Activated CD4-positive, alpha-beta T cell treated with anti-CD3 and anti-CD28 coated beads for 48 hours (primary cell): Measurements from ENCODE around the gene PSMD6.
A peak's percentile ranks its signal among the peaks of the same experiment; 100 is the strongest.

Source experiments
- DNase-seq: peaks from one replicate; pipeline ENCODE4 v3.0.0-alpha.2; 2020

The PSMD6 gene

DNA sequence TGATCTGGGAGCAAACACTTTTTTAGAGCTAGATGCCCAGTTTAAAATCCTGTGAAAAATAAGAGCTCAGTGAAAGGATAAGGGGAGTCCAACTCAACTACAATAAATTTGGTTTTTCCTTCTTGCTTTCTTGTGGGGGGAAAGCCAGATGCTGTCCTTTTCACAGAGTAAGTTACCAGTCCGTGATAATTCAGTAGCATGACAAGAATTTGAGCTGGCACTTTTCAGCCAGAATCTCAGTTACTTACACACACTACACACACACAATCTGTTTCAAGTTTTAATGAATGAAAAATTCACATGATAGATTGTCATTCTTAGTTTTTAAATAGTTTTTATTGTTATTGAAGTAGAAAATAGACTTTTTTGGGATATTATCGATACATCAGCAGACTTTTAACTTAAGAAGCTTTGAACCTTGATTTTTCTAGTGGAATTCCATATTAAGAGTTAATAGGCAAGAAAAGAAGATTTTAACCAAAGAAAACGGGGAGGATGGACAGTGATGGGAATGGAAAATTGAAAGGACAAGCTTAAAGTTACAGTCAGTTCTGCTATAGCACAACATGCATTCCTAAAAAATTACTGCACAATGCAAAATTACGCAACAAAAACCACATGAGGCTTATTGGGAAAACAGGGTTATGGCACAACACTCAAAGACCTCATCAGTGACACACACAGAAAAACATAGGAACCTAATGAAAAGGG is 47.0 kb downstream of the PSMD6 start:
- DNase-seq: no peak

DNA sequence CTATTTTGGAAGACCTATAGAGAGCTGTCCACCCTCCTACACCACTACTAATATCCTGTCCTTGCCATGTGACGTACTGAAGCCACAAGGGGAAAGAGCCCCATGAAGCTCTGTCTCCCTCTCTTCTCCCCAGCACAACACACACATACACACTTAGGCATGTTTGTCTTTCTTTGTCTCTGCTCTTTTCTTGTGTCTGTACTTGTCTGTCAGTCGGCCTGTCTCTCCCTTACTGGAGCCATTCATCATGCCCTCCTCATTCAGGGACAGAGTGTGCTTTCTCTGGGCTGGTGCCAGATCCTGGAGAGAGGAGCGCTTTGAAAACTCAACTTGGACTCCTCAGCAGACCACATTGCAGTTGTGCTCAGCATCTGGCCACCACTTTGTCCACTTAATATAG is 47.6 kb downstream of the PSMD6 start:
- no peak for DNase-seq

DNA sequence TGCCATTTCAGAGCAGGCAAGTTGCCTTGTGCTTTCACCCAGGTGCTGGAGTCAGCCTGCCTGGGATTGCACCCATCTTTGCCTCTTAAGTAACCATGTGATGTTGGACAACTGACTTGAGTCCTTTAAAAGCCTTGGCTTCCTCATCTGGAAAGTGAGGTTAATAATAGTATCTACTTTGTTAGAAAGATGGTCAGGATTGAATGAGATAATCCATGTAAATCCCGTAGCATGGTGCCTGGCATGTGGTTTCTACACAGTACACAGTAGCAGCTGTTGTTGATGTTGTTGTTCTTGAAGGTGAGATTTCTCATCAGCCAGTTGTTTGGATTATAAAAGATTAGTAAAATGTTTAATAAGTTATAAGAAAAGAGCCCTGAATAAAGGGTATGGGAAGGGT is 48.8 kb downstream of the PSMD6 start:
- no peak for DNase-seq

DNA sequence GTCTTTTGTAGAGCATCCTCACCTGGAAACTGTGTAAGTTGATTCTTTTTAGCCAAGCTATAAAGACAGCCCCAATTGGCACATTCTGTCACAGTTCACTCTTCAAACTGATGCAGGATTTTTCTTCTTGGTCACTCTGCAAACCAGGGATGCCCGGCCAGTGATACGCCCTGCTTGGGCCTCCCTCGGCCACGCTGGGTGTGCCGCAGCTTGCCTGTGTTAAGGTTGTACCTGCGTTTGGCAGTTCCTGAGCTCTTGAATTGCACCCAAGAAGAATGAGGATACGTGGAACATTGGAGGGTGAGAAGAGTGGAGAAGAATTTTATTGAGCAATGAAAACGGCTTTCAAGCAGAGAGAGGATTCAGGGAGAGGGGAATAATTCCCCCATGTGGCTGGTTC is 49.9 kb downstream of the PSMD6 start:
- DNase-seq: no peak

DNA sequence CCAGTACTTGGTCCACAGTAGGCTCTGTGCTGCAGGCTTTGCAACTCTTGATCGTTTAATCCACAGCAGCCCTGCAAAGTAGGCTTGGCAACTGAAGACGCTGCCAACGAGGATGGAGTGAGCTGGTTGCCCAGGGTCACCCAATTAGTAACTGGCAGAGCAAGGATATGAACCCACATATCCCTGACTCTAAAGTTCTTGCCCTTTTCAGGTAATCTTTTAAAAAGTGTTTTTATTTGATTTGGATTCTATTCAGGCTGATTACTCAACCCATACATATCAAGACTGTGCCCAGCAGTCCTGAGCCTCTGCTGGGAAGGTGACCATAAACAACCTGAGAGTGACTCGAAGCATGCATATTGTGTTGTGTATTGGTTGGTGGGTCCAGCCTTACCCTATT is 50.3 kb downstream of the PSMD6 start:
- DNase-seq: no peak

DNA sequence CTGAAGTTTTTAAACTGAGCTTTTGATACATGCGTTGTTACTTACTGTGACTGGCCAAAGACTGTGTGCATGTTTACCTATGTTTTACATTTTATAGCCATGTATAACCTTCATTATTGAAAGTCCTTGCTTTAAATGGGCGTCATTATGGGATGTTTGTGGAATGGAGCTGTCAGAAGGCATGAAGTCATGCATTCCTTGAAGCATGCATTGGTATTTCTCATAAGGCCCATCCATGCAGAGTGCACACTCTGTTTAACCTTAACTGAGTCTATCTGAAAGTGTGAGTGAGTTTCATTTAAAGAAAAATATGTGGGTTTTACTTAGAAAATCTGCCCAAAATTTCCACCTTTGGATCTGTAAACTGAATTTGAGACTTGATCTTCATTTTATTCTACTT is 51.1 kb downstream of the PSMD6 start:
- no peak for DNase-seq

DNA sequence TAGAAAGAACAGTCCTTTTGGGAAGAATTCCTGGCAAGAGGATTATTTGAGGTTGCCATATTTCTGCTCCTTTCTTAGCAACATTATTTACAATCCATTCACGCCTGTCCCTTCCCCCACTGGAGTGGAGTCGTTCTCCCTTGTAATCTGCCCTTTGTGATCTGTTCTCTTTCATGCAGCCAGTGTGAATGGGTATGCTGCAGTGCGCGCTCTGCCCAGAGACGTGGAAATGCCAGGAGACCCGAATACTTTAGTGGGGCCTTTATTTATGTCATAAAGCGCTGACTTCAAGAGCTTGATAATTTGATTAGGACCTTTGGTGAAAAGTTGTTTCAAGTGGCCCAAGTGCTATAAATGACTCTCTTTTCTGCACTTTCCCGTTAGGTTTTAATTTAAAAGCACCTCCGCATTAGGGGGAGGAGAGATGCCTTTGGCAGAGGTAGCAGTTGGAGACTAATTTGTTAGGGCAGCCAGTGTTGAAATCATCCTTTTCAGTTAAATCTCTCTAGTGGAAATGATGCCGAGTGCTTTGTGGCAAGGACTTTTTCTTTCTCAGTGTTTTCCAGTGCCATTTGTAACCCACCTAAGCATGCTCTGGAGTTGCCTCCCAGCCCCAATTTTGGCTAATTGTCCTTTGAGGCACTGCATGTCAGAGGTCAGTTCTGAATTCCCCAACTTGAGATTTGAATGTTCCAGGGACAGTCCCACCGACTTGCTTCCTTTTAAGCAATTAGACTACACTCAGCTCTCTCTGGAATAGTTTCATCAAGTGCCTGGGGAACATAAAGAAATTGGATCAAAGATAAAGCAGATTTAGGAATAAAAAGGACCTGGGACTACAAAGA is 52.4 kb downstream of the PSMD6 start:
- DNase-seq: no peak

DNA sequence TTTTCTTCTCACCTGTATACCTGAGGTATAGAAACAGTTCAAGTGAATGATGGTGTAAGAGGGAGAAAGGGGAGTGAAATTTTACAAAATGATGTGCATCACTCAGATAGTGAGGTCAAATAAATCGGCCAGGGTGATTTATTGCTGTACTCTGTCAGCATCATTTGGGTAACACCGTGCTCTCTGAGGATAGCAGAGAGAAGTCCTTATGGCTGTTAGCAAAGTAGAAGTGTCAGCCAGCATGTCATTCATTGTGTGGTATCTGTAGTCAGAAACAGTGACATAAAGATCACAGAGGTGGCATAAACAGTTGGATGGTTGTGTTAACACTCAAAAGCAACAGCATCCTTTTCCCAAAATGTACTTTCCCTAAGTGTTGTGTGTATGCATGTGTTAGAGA is 53.4 kb downstream of the PSMD6 start:
- no peak for DNase-seq

DNA sequence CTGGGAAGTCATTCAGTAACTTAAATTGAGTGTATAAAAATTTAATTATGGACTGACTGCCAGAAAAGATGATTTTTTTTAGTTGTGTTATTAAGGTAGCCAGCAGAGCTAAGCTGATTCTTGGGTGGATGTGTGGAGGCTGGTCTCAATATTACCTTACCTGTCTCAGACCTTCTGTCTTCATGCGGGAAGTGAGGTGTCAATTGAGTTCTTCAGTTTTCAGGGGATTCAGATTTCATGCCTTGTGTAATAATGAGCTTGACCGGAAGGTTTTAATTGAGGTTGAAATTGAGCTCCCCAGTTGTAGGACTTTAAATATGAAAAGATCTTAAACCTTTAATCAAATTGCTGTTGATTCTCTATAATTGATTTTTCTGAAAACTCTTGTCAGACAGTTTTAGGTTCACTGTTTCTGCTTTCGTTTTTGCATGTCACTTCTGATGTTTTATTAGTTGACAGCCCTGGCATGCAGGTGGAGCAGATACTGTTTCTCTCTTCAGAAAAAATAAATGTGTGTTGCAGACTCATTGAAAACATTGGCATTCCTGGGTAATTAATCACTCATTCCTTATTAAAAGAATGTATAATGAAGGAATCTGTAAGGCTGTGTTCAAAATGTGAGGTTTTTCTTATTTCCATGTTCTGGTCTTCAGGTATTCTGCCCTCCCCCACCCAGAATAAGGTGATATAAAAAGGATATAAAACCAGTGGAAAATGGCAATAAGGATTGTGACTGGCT is 54.5 kb downstream of the PSMD6 start:
- DNase-seq: no peak

DNA sequence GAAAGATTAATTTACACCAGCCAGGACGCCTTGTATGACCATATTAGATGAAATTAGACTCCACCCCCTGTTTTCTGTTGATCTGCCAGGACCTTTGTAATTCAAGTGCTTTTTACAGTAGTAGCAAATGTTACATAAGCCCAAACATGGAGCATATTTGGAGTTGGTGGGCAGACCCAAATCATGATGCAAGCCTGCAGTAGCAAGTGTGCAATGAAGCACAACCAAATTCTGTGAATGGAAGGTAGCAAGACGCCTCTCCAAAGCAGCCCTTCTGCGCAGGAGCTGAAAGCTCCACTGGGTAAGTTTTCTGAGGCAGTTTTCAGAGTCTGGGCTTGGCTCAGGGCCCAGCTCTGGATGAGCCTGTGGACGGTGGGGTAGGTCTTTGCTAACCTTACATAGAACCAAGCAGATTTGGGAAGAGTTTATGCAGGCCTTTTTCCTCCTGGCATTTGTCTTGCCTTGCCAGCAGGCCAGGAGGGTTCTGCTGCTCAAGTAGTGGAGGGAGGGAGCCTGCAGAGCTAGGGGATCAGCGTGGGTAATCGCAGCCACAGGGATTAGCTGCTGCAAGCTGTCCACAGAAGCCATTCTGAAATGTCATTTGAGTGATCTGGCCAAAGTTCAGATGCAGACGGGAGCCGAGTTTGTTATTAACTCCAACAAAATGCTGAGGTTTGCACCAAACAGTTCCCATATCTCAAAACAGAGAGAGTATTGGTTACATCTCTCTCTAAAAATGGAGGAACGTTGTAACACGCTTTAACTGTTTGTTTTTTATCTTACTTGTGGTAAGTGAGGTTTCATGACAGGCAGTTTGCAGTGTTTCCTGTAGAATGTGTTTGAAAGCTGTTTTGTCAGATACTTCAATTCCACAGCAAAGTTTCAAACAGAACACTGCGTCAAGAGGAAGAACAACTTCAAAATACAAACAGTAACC is 55.4 kb downstream of the PSMD6 start:
- DNase-seq: peak; percentile 22

DNA sequence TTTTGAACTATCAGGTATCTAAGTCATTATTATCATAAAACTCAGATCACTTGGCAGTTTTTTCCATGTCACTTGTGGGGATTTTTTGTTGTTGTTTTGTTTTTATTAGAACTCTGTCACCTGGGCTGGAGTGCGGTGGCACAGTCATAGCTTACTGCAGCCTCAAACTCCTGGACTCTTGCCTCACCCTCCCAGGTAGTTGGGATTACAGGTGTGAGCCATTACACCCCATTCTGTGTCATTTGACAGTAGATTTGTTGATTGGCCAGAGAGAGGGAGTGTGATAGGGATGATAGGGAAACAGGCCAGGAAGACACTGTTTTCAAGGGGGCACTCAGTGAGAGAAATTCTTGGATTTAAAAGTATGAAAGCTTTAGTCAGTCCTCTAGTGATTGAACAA is 56.4 kb downstream of the PSMD6 start:
- no peak for DNase-seq

DNA sequence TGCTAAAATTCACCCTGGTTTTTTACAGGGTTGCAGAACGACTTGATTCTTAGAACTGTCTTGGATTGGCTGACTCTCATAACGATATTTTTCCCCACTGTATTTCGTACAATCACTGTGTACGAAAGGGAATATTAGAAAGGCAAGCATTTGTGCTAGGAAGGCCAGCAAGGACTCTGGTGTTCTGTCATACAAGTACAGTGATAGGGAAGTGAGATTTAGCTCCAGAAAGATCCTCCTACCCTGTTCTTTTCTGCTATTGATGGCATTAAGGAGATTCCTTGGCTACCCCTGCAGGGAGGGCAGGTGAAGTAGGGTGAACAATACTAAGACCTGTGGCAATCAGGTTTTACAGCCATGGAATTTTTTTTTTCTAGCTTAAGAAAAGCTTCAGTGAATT is 57.3 kb downstream of the PSMD6 start:
- DNase-seq: no peak

DNA sequence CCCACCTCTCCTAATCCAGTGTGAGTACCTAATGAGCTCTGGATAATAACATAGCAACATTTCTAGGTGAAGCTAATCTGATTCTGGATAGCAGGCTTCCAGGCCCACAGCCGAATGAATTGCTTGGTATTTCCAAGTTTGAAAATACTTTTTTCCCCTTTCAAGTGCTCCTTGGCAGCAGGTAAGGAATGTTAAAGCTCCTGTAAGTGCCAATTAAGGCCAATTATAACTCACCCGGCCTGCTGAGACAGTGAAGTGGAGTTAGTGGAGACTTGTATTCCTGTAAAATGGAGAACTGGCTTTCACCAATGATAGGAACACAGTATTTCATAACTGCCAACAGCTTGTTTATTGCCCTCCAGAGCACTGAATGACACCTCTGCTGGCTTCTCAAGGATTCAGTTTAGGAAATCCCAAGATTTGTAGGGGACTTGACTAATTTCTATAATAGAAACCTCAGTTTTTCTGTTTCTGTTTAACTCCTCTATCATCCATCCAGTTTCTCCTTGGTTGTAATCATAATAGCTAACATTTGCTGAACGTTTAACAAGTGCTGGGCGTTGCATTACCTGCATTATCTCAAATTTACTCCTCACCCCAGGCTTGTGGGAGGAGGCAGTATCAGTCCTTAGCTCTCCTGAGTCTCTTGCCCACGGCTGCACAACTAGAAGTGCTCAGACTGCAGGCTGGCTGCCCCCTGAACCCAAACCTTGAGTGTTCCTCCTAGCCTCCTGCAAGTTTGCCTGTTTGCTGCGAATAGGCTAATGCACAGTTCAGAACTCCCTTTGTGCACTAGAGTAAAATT is 58.4 kb downstream of the PSMD6 start:
- DNase-seq: no peak

DNA sequence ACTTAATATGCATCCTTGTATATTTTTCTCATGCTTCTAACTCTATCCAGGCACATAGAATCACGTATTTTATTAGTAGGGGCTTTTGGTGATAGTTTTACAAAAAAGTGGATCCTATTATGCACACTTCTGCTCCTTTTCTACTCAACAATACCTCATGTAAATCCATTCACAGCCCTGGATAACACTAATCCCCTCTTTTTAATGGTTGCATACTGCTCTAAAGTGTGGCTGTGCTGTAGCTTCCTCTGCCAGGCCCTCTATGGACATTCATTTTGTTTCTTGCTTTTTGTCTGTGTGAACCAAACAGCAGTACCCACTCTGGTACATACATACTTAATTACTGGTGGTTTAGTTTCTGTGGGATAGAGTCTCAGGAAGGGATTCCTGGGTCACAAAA is 59.8 kb downstream of the PSMD6 start:
- DNase-seq: no peak

DNA sequence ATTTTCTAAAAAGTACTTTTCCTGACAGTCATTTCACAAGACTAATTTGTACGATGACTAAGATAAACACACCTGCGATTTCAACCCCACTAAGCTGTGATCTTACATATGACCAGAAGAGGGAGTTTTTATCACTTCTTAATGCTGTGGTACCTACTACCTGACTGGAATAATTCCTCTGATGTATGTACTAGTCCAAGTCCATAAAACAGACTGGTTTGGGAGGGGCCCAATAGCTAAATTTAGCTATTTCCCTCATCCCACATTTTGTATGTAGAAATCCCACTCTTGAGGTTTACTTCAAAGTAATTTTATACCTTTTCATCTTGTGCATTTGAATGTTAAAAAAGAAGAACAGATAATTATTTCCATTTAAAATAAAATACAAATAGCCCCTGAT is 61.4 kb downstream of the PSMD6 start:
- no peak for DNase-seq
